Heart left ventricle (tissue), 16 donors: ENCODE data around the gene RND3. TPM values are rescaled to one million over a fixed set of nuclear protein-coding genes. Genes with fewer than 3 reads are reported as not detected.

Experiments used
- ATAC-seq, 4 donors: fragments of 200-7000 bp; cut with Tn5 transposase; one replicate each; pipeline ENCODE4 v1.9.1; 2020 to 2022; ENCODE audit warnings: moderate library complexity in 4 of 4, mild to moderate bottlenecking in 3 of 4, moderate number of reproducible peaks in 1 of 4
- DNase-seq, 5 donors: peaks; one replicate each; pipeline ENCODE4 v3.0.0-alpha.2; 2020
- H3K27ac ChIP-seq, 12 donors: fragments of 200-600 bp; sonication (generic) in 4 of 12; one replicate each; pipeline versions ENCODE4 v1.5.0 to v1.8.0; 2016 to 2022; ENCODE audit warnings: mild to moderate bottlenecking in 2 of 12
- H3K27me3 ChIP-seq, 9 donors: fragments of 200-600 bp; sonication (generic) in 2 of 9; one replicate each; pipeline versions ENCODE4 v1.5.1 to v1.8.0; 2016 to 2022; ENCODE audit warnings: mild to moderate bottlenecking in 3 of 9
- H3K36me3 ChIP-seq, 9 donors: fragments of 200-600 bp; sonication (generic) in 2 of 9; one replicate each; pipeline versions ENCODE4 v1.5.0 to v1.8.0; 2018 to 2022; ENCODE audit warnings: mild to moderate bottlenecking in 2 of 9
- H3K4me1 ChIP-seq, 12 donors: fragments of 200-600 bp; sonication (generic) in 4 of 12; one replicate each; pipeline versions ENCODE4 v1.5.0 to v1.8.0; 2016 to 2022; ENCODE audit warnings: mild to moderate bottlenecking in 3 of 12
- H3K4me3 ChIP-seq, 12 donors: fragments of 200-600 bp; sonication (generic) in 4 of 12; one replicate each; pipeline versions ENCODE4 v1.5.0 to v1.8.0; 2017 to 2022; ENCODE audit warnings: mild to moderate bottlenecking in 9 of 12, moderate library complexity in 4 of 12
- H3K9me3 ChIP-seq, 12 donors: fragments of 200-600 bp; sonication (generic) in 4 of 12; one replicate each; pipeline versions ENCODE4 v1.5.0 to v1.8.0; 2016 to 2022; ENCODE audit warnings: mild to moderate bottlenecking in 1 of 12
- CTCF ChIP-seq, 12 donors: fragments of 200-600 bp; sonication (generic) in 4 of 12; IDR thresholded peaks; one replicate each; pipeline versions ENCODE4 v1.5.0 to v1.8.0; 2018 to 2022; ENCODE audit warnings: antibody characterized with exemption in 12 of 12, mild to moderate bottlenecking in 5 of 12
- POLR2A ChIP-seq, 2 donors: fragments of 450-650 bp; IDR thresholded peaks; one replicate each; pipeline ENCODE4 v1.6.1; 2017; ENCODE audit warnings: antibody characterized with exemption in 2 of 2, mild to moderate bottlenecking in 2 of 2, moderate library complexity in 2 of 2
- WGBS, 4 donors: extraction: QIAGEN DNeasy Blood & Tissue Kit in 2 of 4; methylation state at CpG; one replicate each; pipeline versions ENCODE4 v1.1.5 to v1.1.7; 2013 to 2018; 5-methylcytosine and 5-hydroxymethylcytosine counted together
- intact Hi-C, 10 donors: fragments of 100-400 bp; cut with DNase I; formaldehyde crosslinking; loops; one replicate each; pipeline versions ENCODE4 v1.11.1 to v1.14.2; 2022
- polyA plus RNA-seq, 2 donors: library from polyadenylated mRNA; stranded (reverse); fragments of 200-250 nt; gene quantifications; one replicate each; pipeline ENCODE4 v1.2.3, GENCODE V29; 2013
- total RNA-seq, 9 donors: library from RNA; depleted of rRNA in 2 of 9; stranded (reverse); fragments of >200 nt in 2 of 9; fragmentation: NEBNext Ultra II Directional in 3 of 9; extraction: Animal tissue kit (Norgen Biotek cat#: 25700) in 3 of 9; gene quantifications; one replicate each; pipeline versions ENCODE4 v1.1.0 to v1.2.4, GENCODE V29; 2016 to 2023
- donor health status: ischemic (EF 13 %, LVEDD 7.1; RV severe dilation, severe dysfunction).
- donor health status: healthy with polysubstance abuse.
- donor health status: DM: no; HTN: yes; CAD: no.
- donor health status: DM: no; HTN: no; CAD: no.
- donor health status: ischemic (EF 25% LVEDD 6.9; RV normal size, moderate dysfunction).
- donor health status: ischemic (EF 25% LVEDD 5.7; RV mildly dilated, moderate dysfunction).
- donor health status: healthy.
- donor health status: DM: yes; HTN: yes; CAD: no.
- donor health status: ischemic (EF 35%, LVEDD 5.7; RV mildly dilated, moderate dysfunction).
- donor health status: nonischemic (EF 11% LVEDD 7.7; RV severe dilation, severe dysfunction).
- donor health status: DM: yes; HTN: yes; CAD: no.
- donor health status: PGD.
- donor health status: ischemic (EF 29% LVEDD 5.4; RV normal size, mild dysfunction).
- donor health status: nonischemic (EF 23%, LVEDD 6.1; RV moderate dilation, normal function).

The RND3 gene
- total and polyA plus RNA-seq, 11 donors: 16.8 to 40.1 (median 30.2) TPM

- no peaks in the 10 kb centered on the region for H3K36me3 ChIP-seq
- no peaks in the 10 kb centered on the region for H3K27me3 ChIP-seq
- TF ChIP-seq POLR2A (IDR thresholded peaks at IDR 0.05) (no peak), CTCF (IDR thresholded peaks at IDR 0.05) (no peak)
- H3K27ac ChIP-seq: no peak overlapping the region
- no peaks in the 10 kb centered on the region for H3K4me1 ChIP-seq
- ATAC-seq (no peak), DNase-seq (no peak)
- no peak overlapping the region for H3K4me3 ChIP-seq
- no peaks in the 10 kb centered on the region for H3K9me3 ChIP-seq
- 63 to 76% (median 72%) methylated on average over 1 of the region's 1 CpG for WGBS, 4 donors
- intact Hi-C loops: loop anchor here in 1 of 10 donors (2.0 kb wide), 1 partner anchor 19 kb away; no protein-coding TSS in a partner anchor
Observed at GRCh38 chr2:150431561-150432311, 55.7 kb downstream of the RND3 start.

DNA sequence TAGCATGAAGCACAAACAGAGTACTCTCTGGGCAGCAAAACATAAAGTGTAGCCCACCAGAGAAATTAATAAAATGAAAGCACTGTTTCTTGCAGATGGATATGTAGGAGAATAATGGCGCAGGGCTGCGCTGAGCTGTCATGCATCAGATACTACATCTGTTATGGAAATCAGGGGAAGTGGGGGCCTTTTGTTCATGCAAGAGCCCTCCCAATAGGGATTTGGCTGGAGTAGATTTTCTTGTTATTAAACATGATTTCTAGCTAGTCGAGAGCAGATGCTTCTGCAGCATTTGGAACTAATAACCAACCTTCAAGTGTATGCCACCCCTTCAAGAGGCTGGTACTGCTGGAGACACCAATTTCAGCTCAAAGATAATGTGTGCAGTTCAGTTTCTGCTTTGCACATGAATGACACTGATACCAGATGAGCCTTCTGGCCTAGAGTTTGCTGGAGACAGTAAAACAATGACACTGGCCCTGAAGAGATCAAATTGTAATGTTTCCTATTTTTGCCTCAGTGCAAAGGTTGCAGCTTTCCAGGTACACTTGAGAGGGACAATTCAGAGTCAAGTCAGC, 58.0 kb downstream of the RND3 start:
- Histone ChIP-seq H3K27ac (no peak overlapping the region), H3K36me3 (no peaks in the 10 kb centered on the region), H3K4me1 (no peaks in the 10 kb centered on the region), H3K9me3 (no peaks in the 10 kb centered on the region), H3K4me3 (no peak overlapping the region), H3K27me3 (no peaks in the 10 kb centered on the region)
- TF ChIP-seq POLR2A (IDR thresholded peaks at IDR 0.05): no peak
- TF ChIP-seq CTCF (IDR thresholded peaks at IDR 0.05): no peak
- intact Hi-C loops: loop anchor here in 5 of 10 donors (5.0 to 10.0 kb wide), 3 partner anchors 55 to 185 kb away; partner anchors contain the start of gene RND3 (in 5 of the 5)
- 84 to 92% (median 86%) methylated on average over 3 of the region's 3 CpGs for WGBS, 4 donors
- no peak for ATAC-seq
- DNase-seq: no peak

DNA sequence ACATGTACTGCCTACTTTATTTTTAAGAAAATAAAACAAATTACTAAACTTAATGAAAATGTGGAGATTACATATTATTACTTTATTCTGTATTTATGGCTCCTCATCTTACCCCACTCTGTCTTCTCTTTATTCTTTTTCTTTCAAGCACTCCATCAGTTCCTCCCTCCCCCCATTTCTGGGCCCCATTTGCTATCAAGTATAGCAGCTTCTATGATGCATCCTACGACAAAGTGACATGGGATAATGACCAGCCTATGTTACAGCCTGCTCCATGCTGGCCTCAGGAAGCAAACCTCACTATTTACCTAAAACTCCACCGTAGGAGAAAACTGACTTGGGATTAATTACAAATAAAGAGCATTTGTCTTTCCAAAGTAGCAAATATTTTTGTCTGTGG, 58.8 kb downstream of the RND3 start:
- Histone ChIP-seq H3K9me3 (no peaks in the 10 kb centered on the region), H3K36me3 (no peaks in the 10 kb centered on the region), H3K4me1 (no peaks in the 10 kb centered on the region), H3K4me3 (no peak overlapping the region), H3K27me3 (no peaks in the 10 kb centered on the region), H3K27ac (no peak overlapping the region)
- WGBS, 4 donors: 71 to 80% (median 77%) methylated on average over 2 of the region's 2 CpGs
- no peak for DNase-seq
- TF ChIP-seq POLR2A (IDR thresholded peaks at IDR 0.05) (no peak), CTCF (IDR thresholded peaks at IDR 0.05) (no peak)
- ATAC-seq: no peak
- intact Hi-C loops: loop anchor here in 5 of 10 donors (5.0 to 10.0 kb wide), 3 partner anchors 56 to 186 kb away; partner anchors contain the start of gene RND3 (in 5 of the 5)

GRCh38 chr2:150427298-150427697, 60.2 kb downstream of the RND3 start:
- Histone ChIP-seq H3K36me3 (no peaks in the 10 kb centered on the region), H3K4me3 (no peak overlapping the region), H3K9me3 (no peaks in the 10 kb centered on the region), H3K27me3 (no peaks in the 10 kb centered on the region), H3K4me1 (no peaks in the 10 kb centered on the region), H3K27ac (no peak overlapping the region)
- intact Hi-C loops: loop anchor here in 5 of 10 donors (5.0 to 10.0 kb wide), 3 partner anchors 58 to 188 kb away; partner anchors contain the start of gene RND3 (in 5 of the 5)
- 73 to 77% (median 74%) methylated on average over 3 of the region's 3 CpGs for WGBS, 4 donors
- ATAC-seq (no peak), DNase-seq (no peak)
- no peak for TF ChIP-seq CTCF (IDR thresholded peaks at IDR 0.05)
- no peak for TF ChIP-seq POLR2A (IDR thresholded peaks at IDR 0.05)
